ENCODE results near the gene FKBP9.

DNA sequence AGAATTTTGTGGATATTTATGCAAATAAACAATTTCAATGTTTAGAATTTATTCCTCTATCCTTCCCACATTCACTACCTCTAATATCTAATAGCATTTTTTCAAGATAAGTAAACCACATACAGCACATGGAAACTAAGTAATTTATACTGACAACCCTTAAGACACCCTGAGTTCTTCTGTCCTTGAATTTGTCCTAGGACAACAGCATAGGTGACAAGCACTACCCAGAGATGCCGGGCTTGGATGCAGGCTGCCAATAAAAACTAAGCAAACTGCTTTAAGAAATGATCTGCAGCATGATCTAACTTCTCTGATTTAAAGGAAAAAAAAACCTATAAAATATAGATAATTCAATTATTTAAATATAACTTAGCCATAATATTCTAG is 82.7 kb downstream of the FKBP9 start:
- TF ChIP-seq POLR2AphosphoS5 (IDR thresholded peaks at IDR 0.05; ENCODE audit: borderline replicate concordance, low read depth, low read length): no peak
- no peak for TF ChIP-seq EZH2 (IDR thresholded peaks at IDR 0.05)
